Esophagus squamous epithelium (tissue), 5 donors: ENCODE results near the gene ORAI1. TPM values are rescaled to one million over a fixed set of nuclear protein-coding genes. Genes with fewer than 3 reads are reported as not detected.

Experiments
- DNase-seq: peaks from one replicate; lab custom pipeline; 2025; lab: John Stamatoyannopoulos, UW
- H3K27ac ChIP-seq, 4 donors: fragments of 200-600 bp; sonication (generic); one replicate each; pipeline ENCODE4 v1.5.1; 2016 to 2019; ENCODE audit warnings: mild to moderate bottlenecking in 1 of 4
- H3K27me3 ChIP-seq, 4 donors: fragments of 200-600 bp; sonication (generic); 1 replicate in 3 of 4; 2 replicates in 1 of 4; pipeline versions ENCODE4 v1.5.1 to v1.6.0; 2017 to 2021; ENCODE audit warnings: antibody characterized with exemption in 1 of 4
- H3K36me3 ChIP-seq, 3 donors: fragments of 200-600 bp; sonication (generic); one replicate each; pipeline ENCODE4 v1.5.1; 2016 to 2019
- H3K4me1 ChIP-seq, 3 donors: fragments of 200-600 bp; sonication (generic); one replicate each; pipeline ENCODE4 v1.5.1; 2017 to 2019
- H3K4me3 ChIP-seq, 4 donors: fragments of 200-600 bp; sonication (generic); 1 replicate in 3 of 4; 2 replicates in 1 of 4; pipeline ENCODE4 v1.5.1; 2016 to 2019; ENCODE audit warnings: mild to moderate bottlenecking in 2 of 4, moderate library complexity in 1 of 4
- H3K9me3 ChIP-seq, 3 donors: fragments of 200-600 bp; sonication (generic); one replicate each; pipeline ENCODE4 v1.5.1; 2016 to 2019
- CTCF ChIP-seq, 6 experiments: fragments of 450-650 bp in 4 of 6; fragments of 200-600 bp in 2 of 6; sonication (generic) in 2 of 6; IDR thresholded peaks; one replicate each; pipeline ENCODE4 v1.5.1; 2016 to 2019; ENCODE audit warnings: antibody characterized with exemption in 6 of 6, mild to moderate bottlenecking in 4 of 6, moderate library complexity in 4 of 6
- POLR2A ChIP-seq, 4 donors: fragments of 450-650 bp; IDR thresholded peaks; one replicate each; pipeline ENCODE4 v1.6.1; 2017; ENCODE audit warnings: antibody characterized with exemption in 4 of 4, mild to moderate bottlenecking in 4 of 4, moderate library complexity in 3 of 4
- WGBS, 2 donors: methylation state at CpG; one replicate each; pipeline ENCODE4 v1.1.5; 2018; 5-methylcytosine and 5-hydroxymethylcytosine counted together
- intact Hi-C: fragments of 100-400 bp; cut with DNase I; formaldehyde crosslinking; loops from one replicate; pipeline ENCODE4 v1.15.0; 2022
- total RNA-seq, 4 donors: library from RNA; depleted of rRNA; stranded (reverse); fragments of >200 nt; gene quantifications; one replicate each; pipeline ENCODE4 v1.1.0, GENCODE V29; 2016
- donor health status: DM: yes; HTN: yes; CAD: no.

Gene ORAI1
- 1 to 10 TPM; 4.4 to 7.9 (median 7.0) TPM for total RNA-seq

- no peaks in the 10 kb centered on the region for H3K27me3 ChIP-seq
- H3K4me3 ChIP-seq, result peak within 1 kb of the TSS; percentile 48 to 95 (median 84)
- H3K36me3 ChIP-seq, result no peaks in the 10 kb centered on the region
- peak within 1 kb of the TSS; percentile 84 to 97 (median 96) for H3K27ac ChIP-seq
- peak; percentile 79 for DNase-seq
- H3K9me3 ChIP-seq, result no peaks in the 10 kb centered on the region
- peaks cover 28 to 65% (median 40%) of the 10 kb centered on the region in 3 donors for H3K4me1 ChIP-seq
- TF ChIP-seq CTCF (IDR thresholded peaks at IDR 0.05) (peak in 3 of 6 experiments; percentile 19 to 41 (median 37)), POLR2A (IDR thresholded peaks at IDR 0.05) (peak in 2 of 4 donors; percentile 70 to 88)
- 0% methylated on average over 13 of the region's 92 CpGs; no CpG with 5 or more reads in 1 of the 2 donors for WGBS, 2 donors
- intact Hi-C loops, result loop anchor here (5.0 to 10.0 kb wide), 2 partner anchors 49 to 74 kb away; no protein-coding TSS in a partner anchor
Measured at GRCh38 chr12:121626087-121626852, at the start of gene ORAI1. Gene ORAI1 (plus strand): TSS chr12:121626530.

GRCh38 chr12:121576851-121577391, 49.4 kb upstream of the ORAI1 start:
- H3K27ac ChIP-seq, result peak overlapping the region; percentile 84 to 92 (median 88)
- H3K4me1 ChIP-seq, result peaks cover 43 to 68% (median 51%) of the 10 kb centered on the region in 3 donors
- H3K36me3 ChIP-seq, result peaks cover 0 to 34% (median 0%) of the 10 kb centered on the region in 3 donors
- H3K4me3 ChIP-seq, result no peak overlapping the region
- no peak for DNase-seq
- intact Hi-C loops, result no loop called here
- TF ChIP-seq CTCF (IDR thresholded peaks at IDR 0.05) (no peak), POLR2A (IDR thresholded peaks at IDR 0.05) (no peak)
- 2 to 8% methylated on average over 4 of the region's 4 CpGs for WGBS, 2 donors
- no peaks in the 10 kb centered on the region for H3K27me3 ChIP-seq
- no peaks in the 10 kb centered on the region for H3K9me3 ChIP-seq

GRCh38 chr12:121577443-121578180, 48.7 kb upstream of the ORAI1 start:
- Histone ChIP-seq H3K27me3 (no peaks in the 10 kb centered on the region), H3K27ac (peak overlapping the region; percentile 84 to 92 (median 88)), H3K36me3 (peaks cover 0 to 27% (median 0%) of the 10 kb centered on the region in 3 donors), H3K9me3 (no peaks in the 10 kb centered on the region), H3K4me1 (peaks cover 48 to 75% (median 51%) of the 10 kb centered on the region in 3 donors), H3K4me3 (peak overlapping the region in 3 of 4 donors; percentile 71 to 80 (median 76))
- no peak for DNase-seq
- intact Hi-C loops, result no loop called here
- TF ChIP-seq POLR2A (IDR thresholded peaks at IDR 0.05), result no peak
- TF ChIP-seq CTCF (IDR thresholded peaks at IDR 0.05), result no peak
- 46 to 66% methylated on average over 7 to 8 of the region's 10 CpGs for WGBS, 2 donors

- Histone ChIP-seq H3K4me3 (peak overlapping the region; percentile 61 to 80 (median 74)), H3K4me1 (peaks cover 50 to 77% (median 51%) of the 10 kb centered on the region in 3 donors), H3K9me3 (no peaks in the 10 kb centered on the region), H3K36me3 (peaks cover 0 to 18% (median 0%) of the 10 kb centered on the region in 3 donors), H3K27ac (peak overlapping the region; percentile 84 to 92 (median 88)), H3K27me3 (no peaks in the 10 kb centered on the region)
- DNase-seq, result no peak
- TF ChIP-seq CTCF (IDR thresholded peaks at IDR 0.05) (no peak), POLR2A (IDR thresholded peaks at IDR 0.05) (no peak)
- intact Hi-C loops, result no loop called here
- no CpG with 5 or more reads among the region's 77 CpGs for WGBS, 2 donors
Measured at GRCh38 chr12:121578230-121579189, 47.8 kb upstream of the ORAI1 start.
